A549 (cell line): Measurements from ENCODE around the gene VSNL1.

ENCODE experiments used
- CHD2 ChIP-seq: fragments of 150-350 bp; IDR thresholded peaks from 2 replicates; pipeline ENCODE4 v1.6.1; 2014; ENCODE audit warnings: low read length; ENCODE audit not compliant: partially characterized antibody
- CTCF ChIP-seq: fragments of >200 bp; sonication (Bioruptor Twin); formaldehyde crosslinking; IDR thresholded peaks from 3 replicates; pipeline ENCODE4 v1.5.1; 2016
- JUN ChIP-seq, 2 experiments: fragments of >200 bp; sonication (Bioruptor Twin); formaldehyde crosslinking; IDR thresholded peaks; 2 replicates in 1 of 2; 3 replicates in 1 of 2; pipeline ENCODE4 v1.6.1; 2016 to 2017
- MYC ChIP-seq: IDR thresholded peaks from 2 replicates; pipeline ENCODE4 v1.6.1; 2012; ENCODE audit warnings: mild to moderate bottlenecking, inconsistent platforms, low read length, improper control_type of control experiment, borderline replicate concordance
- NPAS2 ChIP-seq: fragments of 250-450 bp; sonication (Bioruptor Pico); IDR thresholded peaks from 2 replicates; pipeline ENCODE4 v1.8.0; 2022; ENCODE audit warnings: mild to moderate bottlenecking, moderate library complexity, borderline replicate concordance
- POLR2A ChIP-seq: IDR thresholded peaks from 2 replicates; pipeline ENCODE4 v1.6.1; 2012; ENCODE audit warnings: mild to moderate bottlenecking, low read length
- RAD21 ChIP-seq, 2 experiments: fragments of >200 bp in 1 of 2; sonication (Bioruptor Twin) in 1 of 2; formaldehyde crosslinking in 1 of 2; IDR thresholded peaks in 1 of 2; conservative IDR thresholded peaks in 1 of 2; 2 replicates in 1 of 2; 3 replicates in 1 of 2; pipeline ENCODE4 v1.6.1; 2012 to 2018; ENCODE audit warnings: inconsistent platforms in 1 of 2
- RCOR1 ChIP-seq: fragments of 150-350 bp; IDR thresholded peaks from 2 replicates; pipeline ENCODE4 v1.6.1; 2014; ENCODE audit warnings: antibody characterized with exemption, low read length, low read depth
- TFCP2L1 ChIP-seq: fragments of 250-450 bp; sonication (Bioruptor Pico); IDR thresholded peaks from 2 replicates; pipeline ENCODE4 v1.5.0; 2021; ENCODE audit warnings: mild to moderate bottlenecking
- ZC3H11A ChIP-seq: fragments of 450-650 bp; IDR thresholded peaks from 2 replicates; pipeline ENCODE4 v1.6.1; 2014; ENCODE audit warnings: antibody characterized with exemption, mild to moderate bottlenecking
- ZSCAN20 ChIP-seq: fragments of 250-450 bp; sonication (Bioruptor Pico); IDR thresholded peaks from 2 replicates; pipeline ENCODE4 v1.8.0; 2022; ENCODE audit warnings: mild to moderate bottlenecking, moderate library complexity
- TF ChIP-seq, protein P1 (sequence below): IDR thresholded peaks from 2 replicates; pipeline ENCODE4 v1.6.1; 2012

DNA sequence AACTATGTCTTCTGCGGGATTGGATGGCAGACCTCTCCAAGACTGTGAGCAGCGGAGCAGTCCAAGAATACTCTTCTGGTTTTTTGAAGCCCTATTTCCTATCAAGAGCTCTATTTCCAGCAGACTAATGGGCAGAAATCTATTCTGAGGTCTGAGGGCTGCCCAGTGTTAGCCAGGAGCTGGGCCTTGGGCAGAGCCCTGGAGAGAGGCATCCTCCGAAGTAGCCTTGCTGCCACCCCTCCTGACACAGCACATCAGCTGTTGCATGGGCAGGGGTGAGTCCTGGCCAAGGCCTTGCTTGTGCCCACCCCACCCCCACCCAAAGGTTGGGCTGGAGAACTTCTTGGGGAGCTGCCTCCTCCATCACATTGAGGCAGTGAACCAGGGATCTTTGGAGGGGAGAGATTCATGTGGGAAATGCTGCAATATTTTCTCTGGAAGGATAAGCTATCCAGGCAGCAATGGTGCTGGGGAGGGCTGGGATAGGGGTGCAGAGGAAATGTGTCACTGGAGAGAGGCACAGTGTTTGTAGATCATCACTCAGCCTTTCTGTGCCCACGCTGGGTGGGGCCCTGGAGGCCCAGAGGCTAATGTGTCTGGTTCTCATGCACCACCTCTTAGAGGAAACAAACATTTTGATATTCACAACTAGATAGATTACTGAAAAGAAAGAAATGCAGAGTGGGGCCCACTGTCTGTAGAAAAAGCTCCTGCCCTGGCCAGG, 104.7 kb downstream of the VSNL1 start:
- TF ChIP-seq RAD21 (conservative IDR thresholded peaks at IDR 0.05 in 1 of 2, IDR thresholded peaks at IDR 0.05 in 1 of 2): no peak
- no peak for TF ChIP-seq TFCP2L1 (CRISPR knock-in tag)
- TF ChIP-seq POLR2A: no peak
- no peak for TF ChIP-seq ZC3H11A
- TF ChIP-seq CTCF: no peak
- no peak for TF ChIP-seq ZSCAN20 (CRISPR knock-in tag)
- TF ChIP-seq CHD2: no peak
- TF ChIP-seq MYC: no peak
- no peak for TF ChIP-seq JUN (IDR thresholded peaks at IDR 0.05)
- TF ChIP-seq RCOR1: no peak
- no peak for TF ChIP-seq NPAS2 (CRISPR knock-in tag)
- TF ChIP-seq, protein P1, sequence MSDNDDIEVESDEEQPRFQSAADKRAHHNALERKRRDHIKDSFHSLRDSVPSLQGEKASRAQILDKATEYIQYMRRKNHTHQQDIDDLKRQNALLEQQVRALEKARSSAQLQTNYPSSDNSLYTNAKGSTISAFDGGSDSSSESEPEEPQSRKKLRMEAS: no peak
